IMR-90 (cell line): ENCODE results near the gene SLC6A7.

Experiments
- BHLHE40 ChIP-seq: fragments of 150-350 bp; IDR thresholded peaks from 2 replicates; pipeline ENCODE4 v1.6.1; 2016; ENCODE audit warnings: mild to moderate bottlenecking, low read depth, low read length
- CEBPB ChIP-seq: IDR thresholded peaks from 2 replicates; pipeline ENCODE4 v1.6.1; 2012; ENCODE audit warnings: low read depth, low read length, improper control_type of control experiment
- CTCF ChIP-seq: conservative IDR thresholded peaks from 2 replicates; pipeline ENCODE4 v1.5.1; 2012; ENCODE audit warnings: mild to moderate bottlenecking, low read depth, low read length, improper control_type of control experiment
- MAFK ChIP-seq: IDR thresholded peaks from 2 replicates; pipeline ENCODE4 v1.6.1; 2012; ENCODE audit warnings: low read depth, low read length, improper control_type of control experiment
- MAZ ChIP-seq: IDR thresholded peaks from 2 replicates; pipeline ENCODE4 v1.6.1; 2012; ENCODE audit warnings: low read depth, mild to moderate bottlenecking, low read length, improper control_type of control experiment, moderate library complexity, borderline replicate concordance
- MXI1 ChIP-seq: IDR thresholded peaks from 2 replicates; pipeline ENCODE4 v1.6.1; 2012; ENCODE audit warnings: low read depth, mild to moderate bottlenecking, low read length, moderate library complexity, borderline replicate concordance
- POLR2A ChIP-seq: IDR thresholded peaks from 2 replicates; pipeline ENCODE4 v1.6.1; 2012; ENCODE audit warnings: mild to moderate bottlenecking, low read depth, low read length
- RAD21 ChIP-seq: IDR thresholded peaks from 2 replicates; pipeline ENCODE4 v1.6.1; 2012; ENCODE audit warnings: low read length, improper control_type of control experiment
- RFX5 ChIP-seq: IDR thresholded peaks from 2 replicates; pipeline ENCODE4 v1.8.0; 2012; ENCODE audit warnings: low read depth, mild to moderate bottlenecking, low read length, moderate library complexity
- USF2 ChIP-seq: fragments of 150-350 bp; IDR thresholded peaks from 2 replicates; pipeline ENCODE4 v1.6.1; 2017; ENCODE audit warnings: mild to moderate bottlenecking, antibody characterized with exemption, low read length, low read depth

- TF ChIP-seq CTCF (no peak), MAFK (no peak), CEBPB (no peak), POLR2A (no peak), RAD21 (no peak), MAZ (no peak), MXI1 (no peak), RFX5 (no peak), BHLHE40 (no peak), USF2 (no peak)
Measured at GRCh38 chr5:150230842-150231241, 41.0 kb downstream of the SLC6A7 start.
